ENCODE data around the gene CHMP4A.

Gene CHMP4A

DNA sequence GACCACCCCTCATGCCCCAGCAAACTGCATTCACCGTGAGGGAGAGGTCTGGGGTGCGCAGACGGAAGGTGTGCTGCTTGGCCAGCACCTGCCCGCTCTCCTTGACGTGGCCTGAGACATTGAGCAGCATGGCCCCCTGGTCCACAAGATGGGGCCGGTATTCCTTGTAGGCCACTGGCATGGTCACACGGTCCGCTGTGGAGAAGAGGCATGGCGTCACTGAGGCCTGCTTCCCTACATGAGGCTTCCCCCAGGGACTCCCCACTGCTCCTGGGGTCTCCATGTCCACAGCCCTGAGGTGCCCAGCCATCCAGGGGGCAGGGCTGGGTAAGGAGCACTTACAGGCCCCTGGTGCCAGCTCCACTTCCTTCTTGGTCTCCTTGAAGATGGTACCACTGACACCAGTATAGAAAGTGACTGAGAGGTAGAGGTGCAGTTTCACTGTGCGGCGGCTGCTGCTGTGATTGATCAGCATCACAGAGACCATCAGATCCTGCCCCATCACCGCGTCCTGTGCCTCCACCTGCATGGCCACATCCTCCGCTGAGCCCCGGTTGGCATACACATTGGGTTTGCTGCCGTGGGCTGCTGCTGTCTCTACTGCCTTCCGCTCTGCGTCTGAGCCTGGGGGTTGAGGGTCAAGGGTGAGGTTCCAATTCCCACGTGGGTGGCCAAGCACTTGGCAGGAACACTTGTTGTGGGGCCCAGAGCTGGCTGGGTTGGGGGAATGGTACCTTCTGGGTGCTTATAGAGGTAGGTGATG lies 41.5 kb upstream of the CHMP4A start:
- no peak overlapping the region for H3K4me3 ChIP-seq (ENCODE audit: low read depth, low read length)
- DNase-seq (ENCODE audit: low read depth) = no peak
- in situ Hi-C loops (cut with HindIII; ENCODE audit: low sequenced_read_pairs) = no loop called here
- no peak for TF ChIP-seq CTCF (IDR thresholded peaks at IDR 0.05; ENCODE audit: low read depth, low read length, missing control alignments)

GRCh38 chr14:24253936-24254335 lies 40.6 kb upstream of the CHMP4A start:
- DNase-seq (ENCODE audit: low read depth) = no peak
- no peak for TF ChIP-seq CTCF (IDR thresholded peaks at IDR 0.05; ENCODE audit: low read depth, low read length, missing control alignments)
- H3K4me3 ChIP-seq (ENCODE audit: low read depth, low read length) = no peak overlapping the region
- in situ Hi-C loops (cut with HindIII; ENCODE audit: low sequenced_read_pairs) = no loop called here

- DNase-seq (ENCODE audit: low read depth) = no peak
- no peak for TF ChIP-seq CTCF (IDR thresholded peaks at IDR 0.05; ENCODE audit: low read depth, low read length, missing control alignments)
- no peak overlapping the region for H3K4me3 ChIP-seq (ENCODE audit: low read depth, low read length)
- in situ Hi-C loops (cut with HindIII; ENCODE audit: low sequenced_read_pairs) = no loop called here
Observed at GRCh38 chr14:24252289-24253124, 39.2 kb upstream of the CHMP4A start.

DNA sequence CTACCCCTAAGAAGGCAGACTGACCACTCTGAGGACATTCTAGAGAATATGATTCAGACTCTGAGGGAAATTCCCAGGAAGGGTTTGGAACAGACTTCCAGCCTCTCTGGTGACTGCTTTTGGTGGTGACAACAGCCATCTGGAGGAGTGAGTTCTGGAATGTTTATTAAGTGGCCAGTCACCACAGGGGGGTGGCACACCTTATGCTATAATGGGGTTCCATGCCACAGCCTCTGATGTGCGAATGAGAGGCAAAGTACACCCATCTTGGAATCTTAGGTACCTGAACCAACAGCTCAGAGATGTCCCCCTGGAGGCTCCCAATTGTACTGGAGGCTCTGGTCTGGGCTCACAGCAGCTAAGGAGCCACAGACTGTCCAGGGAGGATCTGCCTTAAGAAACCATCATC lies 38.6 kb upstream of the CHMP4A start:
- no peak for TF ChIP-seq CTCF (IDR thresholded peaks at IDR 0.05; ENCODE audit: low read depth, low read length, missing control alignments)
- no peak overlapping the region for H3K4me3 ChIP-seq (ENCODE audit: low read depth, low read length)
- in situ Hi-C loops (cut with HindIII; ENCODE audit: low sequenced_read_pairs) = no loop called here
- no peak for DNase-seq (ENCODE audit: low read depth)

- no peak for DNase-seq (ENCODE audit: low read depth)
- in situ Hi-C loops (cut with HindIII; ENCODE audit: low sequenced_read_pairs) = no loop called here
- no peak overlapping the region for H3K4me3 ChIP-seq (ENCODE audit: low read depth, low read length)
Observed at GRCh38 chr14:24250354-24250753, 37.1 kb upstream of the CHMP4A start.

More at GRCh38 chr14:24250354-24250753, 37.1 kb upstream of the CHMP4A start:
- TF ChIP-seq CTCF (IDR thresholded peaks at IDR 0.05; ENCODE audit: low read depth, low read length, missing control alignments) = no peak
